Stimulated activated CD8-positive, alpha-beta memory T cell treated with anti-CD3 and anti-CD28 coated beads, Interleukin-4, amount 100 ng/mL, for 4 hours (primary cell): ENCODE data around the gene DOCK4.

ENCODE experiments used
- DNase-seq, 2 donors: peaks; one replicate each; pipeline ENCODE4 v3.0.0-alpha.2; 2020; ENCODE audit warnings: low read depth in 2 of 2, low spot score in 1 of 2

Gene DOCK4

GRCh38 chr7:111784296-111784695 is 421.9 kb downstream of the DOCK4 start:
- DNase-seq: no peak

GRCh38 chr7:111783854-111784253 is 422.3 kb downstream of the DOCK4 start:
- no peak for DNase-seq

GRCh38 chr7:111780527-111780926 is 425.7 kb downstream of the DOCK4 start:
- no peak for DNase-seq

- no peak for DNase-seq
Measured at GRCh38 chr7:111775206-111775605, 431.0 kb downstream of the DOCK4 start.

- no peak for DNase-seq
Measured at GRCh38 chr7:111772716-111773115, 433.5 kb downstream of the DOCK4 start.

- DNase-seq: no peak
Measured at GRCh38 chr7:111771638-111772037, 434.6 kb downstream of the DOCK4 start.

GRCh38 chr7:111770116-111770515 is 436.1 kb downstream of the DOCK4 start:
- DNase-seq: no peak

GRCh38 chr7:111765751-111766643 is 440.2 kb downstream of the DOCK4 start:
- DNase-seq: no peak

- no peak for DNase-seq
Measured at GRCh38 chr7:111763221-111763801, 442.9 kb downstream of the DOCK4 start.

- DNase-seq: no peak
Measured at GRCh38 chr7:111762799-111763198, 443.4 kb downstream of the DOCK4 start.

- no peak for DNase-seq
Measured at GRCh38 chr7:111762211-111762610, 444.0 kb downstream of the DOCK4 start.

- no peak for DNase-seq
Measured at GRCh38 chr7:111760043-111760442, 446.2 kb downstream of the DOCK4 start.

GRCh38 chr7:111758332-111758731 is 447.9 kb downstream of the DOCK4 start:
- no peak for DNase-seq

- no peak for DNase-seq
Measured at GRCh38 chr7:111756687-111757178, 449.5 kb downstream of the DOCK4 start.

- no peak for DNase-seq
Measured at GRCh38 chr7:111755383-111755782, 450.8 kb downstream of the DOCK4 start.

- no peak for DNase-seq
Measured at GRCh38 chr7:111753968-111754367, 452.2 kb downstream of the DOCK4 start.

- peak in 1 of 2 donors; percentile 6 for DNase-seq
Measured at GRCh38 chr7:111752022-111752582, 454.1 kb downstream of the DOCK4 start.

- no peak for DNase-seq
Measured at GRCh38 chr7:111750878-111751277, 455.3 kb downstream of the DOCK4 start.

- DNase-seq: no peak
Measured at GRCh38 chr7:111750228-111750627, 456.0 kb downstream of the DOCK4 start.

GRCh38 chr7:111749625-111750024 is 456.6 kb downstream of the DOCK4 start:
- DNase-seq: no peak

- DNase-seq: no peak
Measured at GRCh38 chr7:111747718-111748117, 458.5 kb downstream of the DOCK4 start.

GRCh38 chr7:111746950-111747349 is 459.2 kb downstream of the DOCK4 start:
- no peak for DNase-seq
